ENCODE measurements around the gene C12orf60. TPM values are rescaled to one million over a fixed set of nuclear protein-coding genes. Genes with fewer than 3 reads are reported as not detected.

The C12orf60 gene
- total and polyA plus RNA-seq, 8 donors, result 0.81 to 3.7 (median 2.7) TPM

DNA sequence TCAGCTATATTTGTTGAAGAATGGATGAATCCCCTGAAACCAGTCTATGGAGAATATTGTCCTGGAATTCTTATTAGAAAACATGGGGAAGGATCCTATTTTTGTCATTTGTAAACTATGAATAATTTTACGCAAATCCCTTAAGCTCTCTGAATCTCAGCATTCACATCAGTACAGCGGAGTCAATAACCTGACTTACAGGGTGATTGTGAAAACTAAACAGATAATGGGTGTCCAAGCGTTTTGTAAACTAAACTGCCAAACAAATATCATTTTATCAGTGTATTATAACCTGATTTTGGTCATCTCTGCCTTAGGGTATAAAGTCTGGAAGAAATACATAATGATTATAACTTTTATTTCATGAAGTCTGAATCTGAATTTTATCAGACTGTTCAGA lies 29.9 kb downstream of the C12orf60 start:
- ATAC-seq (no peak), DNase-seq (no peak)
- Histone ChIP-seq H3K4me3 (no peak overlapping the region), H3K27me3 (no peaks in the 10 kb centered on the region), H3K27ac (no peak overlapping the region), H3K9me3 (no peaks in the 10 kb centered on the region), H3K36me3 (no peaks in the 10 kb centered on the region), H3K4me1 (peaks cover 0 to 9% of the 10 kb centered on the region in 2 donors)
- TF ChIP-seq, protein P1, sequence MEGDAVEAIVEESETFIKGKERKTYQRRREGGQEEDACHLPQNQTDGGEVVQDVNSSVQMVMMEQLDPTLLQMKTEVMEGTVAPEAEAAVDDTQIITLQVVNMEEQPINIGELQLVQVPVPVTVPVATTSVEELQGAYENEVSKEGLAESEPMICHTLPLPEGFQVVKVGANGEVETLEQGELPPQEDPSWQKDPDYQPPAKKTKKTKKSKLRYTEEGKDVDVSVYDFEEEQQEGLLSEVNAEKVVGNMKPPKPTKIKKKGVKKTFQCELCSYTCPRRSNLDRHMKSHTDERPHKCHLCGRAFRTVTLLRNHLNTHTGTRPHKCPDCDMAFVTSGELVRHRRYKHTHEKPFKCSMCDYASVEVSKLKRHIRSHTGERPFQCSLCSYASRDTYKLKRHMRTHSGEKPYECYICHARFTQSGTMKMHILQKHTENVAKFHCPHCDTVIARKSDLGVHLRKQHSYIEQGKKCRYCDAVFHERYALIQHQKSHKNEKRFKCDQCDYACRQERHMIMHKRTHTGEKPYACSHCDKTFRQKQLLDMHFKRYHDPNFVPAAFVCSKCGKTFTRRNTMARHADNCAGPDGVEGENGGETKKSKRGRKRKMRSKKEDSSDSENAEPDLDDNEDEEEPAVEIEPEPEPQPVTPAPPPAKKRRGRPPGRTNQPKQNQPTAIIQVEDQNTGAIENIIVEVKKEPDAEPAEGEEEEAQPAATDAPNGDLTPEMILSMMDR (IDR thresholded peaks at IDR 0.05), result no peak
- intact Hi-C loops (cut with DNase I), result no loop called here

DNA sequence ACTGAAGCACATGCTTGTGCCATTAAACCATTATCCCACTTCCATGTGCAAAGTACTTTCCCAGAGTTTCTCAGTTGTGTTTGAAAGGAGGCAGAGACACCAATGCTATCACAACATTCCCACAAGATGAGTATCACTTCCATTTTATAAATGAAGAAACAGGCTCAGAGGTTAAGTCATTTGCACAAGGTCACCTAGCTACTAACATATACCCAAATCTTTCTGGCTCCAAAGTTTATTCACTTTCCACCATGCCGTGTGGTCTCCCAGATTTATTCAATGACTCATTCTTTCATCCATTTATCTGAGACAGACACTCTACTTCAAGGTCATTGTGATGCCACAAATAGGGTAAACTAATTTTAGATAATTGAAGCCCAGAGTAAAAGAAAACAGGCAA lies 30.5 kb downstream of the C12orf60 start:
- DNase-seq (no peak), ATAC-seq (no peak)
- no peaks in the 10 kb centered on the region for H3K9me3 ChIP-seq
- peaks cover 0 to 9% of the 10 kb centered on the region in 2 donors for H3K4me1 ChIP-seq
- H3K27ac ChIP-seq, result no peak overlapping the region
- intact Hi-C loops (cut with DNase I), result no loop called here
- H3K36me3 ChIP-seq, result no peaks in the 10 kb centered on the region
- TF ChIP-seq, protein P1 (IDR thresholded peaks at IDR 0.05), result no peak
- H3K27me3 ChIP-seq, result no peaks in the 10 kb centered on the region
- H3K4me3 ChIP-seq, result no peak overlapping the region

DNA sequence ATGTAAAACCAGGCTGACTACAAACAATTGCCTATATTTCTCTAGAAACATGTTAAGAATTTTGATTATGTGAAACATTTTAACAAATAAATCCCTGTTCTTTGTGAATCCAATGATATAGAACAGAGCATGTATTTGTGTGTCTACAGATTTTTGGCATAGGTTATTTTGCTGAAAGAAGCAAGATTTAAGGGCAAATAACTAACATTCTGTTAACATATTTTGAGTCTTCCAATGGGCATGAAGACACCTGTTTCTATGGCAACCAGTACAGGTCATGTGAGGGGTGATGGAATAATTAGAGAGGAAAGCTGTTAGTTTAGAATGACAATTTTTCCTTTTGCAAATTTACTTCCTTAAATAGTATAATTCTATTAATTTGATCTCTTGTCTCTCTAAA lies 31.0 kb downstream of the C12orf60 start:
- no peak overlapping the region for H3K4me3 ChIP-seq
- H3K36me3 ChIP-seq, result no peaks in the 10 kb centered on the region
- TF ChIP-seq, protein P1 (IDR thresholded peaks at IDR 0.05), result no peak
- H3K27ac ChIP-seq, result no peak overlapping the region
- H3K9me3 ChIP-seq, result no peaks in the 10 kb centered on the region
- DNase-seq (no peak), ATAC-seq (no peak)
- peaks cover 0 to 9% of the 10 kb centered on the region in 2 donors for H3K4me1 ChIP-seq
- intact Hi-C loops (cut with DNase I), result no loop called here
- no peaks in the 10 kb centered on the region for H3K27me3 ChIP-seq

DNA sequence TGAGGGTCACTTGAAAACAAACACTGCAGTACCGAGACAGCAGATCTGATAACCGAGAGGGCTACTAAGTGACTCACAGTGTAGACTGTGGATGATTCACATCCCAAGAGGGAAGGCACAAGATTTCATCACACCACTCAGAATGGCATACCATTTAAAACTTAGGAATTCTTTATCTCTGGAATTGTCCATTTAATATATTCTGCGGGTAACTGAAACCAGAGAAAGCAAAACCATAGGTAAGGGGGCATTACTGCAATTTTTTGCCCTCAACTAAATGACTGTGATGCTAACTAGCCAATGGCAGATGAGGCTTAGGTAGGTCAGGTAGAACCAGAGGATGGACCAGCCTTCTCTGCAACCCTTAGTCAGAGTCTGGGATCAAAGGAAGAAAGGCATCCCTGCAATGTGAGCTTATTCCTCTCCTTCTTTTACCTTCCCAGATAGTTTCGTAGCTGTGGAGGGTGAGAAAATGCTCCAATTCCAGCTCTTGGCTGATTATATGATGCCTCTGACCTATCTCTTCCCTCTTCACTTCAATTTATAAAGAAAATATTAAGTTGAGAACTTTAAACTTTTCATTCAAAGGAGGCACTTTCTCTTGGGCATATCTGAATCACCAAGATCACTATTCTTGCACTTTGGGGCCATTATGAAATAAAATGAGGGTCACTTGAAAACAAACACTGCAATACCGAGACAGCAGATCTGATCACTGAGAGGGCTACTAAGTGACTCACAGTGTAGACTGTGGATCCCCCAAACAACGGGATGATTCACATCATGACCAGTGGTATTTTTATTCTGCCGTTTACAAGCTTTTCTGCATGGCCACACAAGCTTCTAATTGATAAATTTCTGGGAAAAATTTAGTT lies 33.1 kb downstream of the C12orf60 start:
- no peaks in the 10 kb centered on the region for H3K9me3 ChIP-seq
- TF ChIP-seq, protein P1 (IDR thresholded peaks at IDR 0.05), result no peak
- H3K27me3 ChIP-seq, result no peaks in the 10 kb centered on the region
- H3K4me1 ChIP-seq, result peaks cover 0 to 9% of the 10 kb centered on the region in 2 donors
- no peaks in the 10 kb centered on the region for H3K36me3 ChIP-seq
- ATAC-seq (peak; percentile 88), DNase-seq (no peak)
- no peak overlapping the region for H3K4me3 ChIP-seq
- peak overlapping the region in 1 of 2 donors; percentile 39 for H3K27ac ChIP-seq
- intact Hi-C loops (cut with DNase I), result no loop called here

DNA sequence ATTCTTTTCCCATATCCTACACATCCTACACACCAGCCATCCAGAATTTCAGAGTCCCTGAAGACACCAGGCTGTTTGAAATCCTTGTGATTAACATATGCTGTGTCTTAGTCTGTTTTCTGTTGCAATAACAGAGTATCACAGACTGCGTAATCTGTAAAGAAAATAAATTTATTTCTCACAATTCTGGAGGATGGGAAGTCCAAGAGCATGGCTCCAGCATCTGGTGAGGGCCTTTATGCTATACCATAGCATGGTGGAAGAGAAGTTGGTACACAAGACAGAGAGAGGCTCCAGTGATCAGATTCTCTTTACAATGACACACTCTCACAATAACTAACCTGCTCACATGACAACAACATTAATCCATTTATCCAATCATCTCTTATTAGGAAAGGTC lies 35.8 kb downstream of the C12orf60 start:
- intact Hi-C loops (cut with DNase I), result no loop called here
- no peaks in the 10 kb centered on the region for H3K9me3 ChIP-seq
- no peaks in the 10 kb centered on the region for H3K27me3 ChIP-seq
- TF ChIP-seq, protein P1 (IDR thresholded peaks at IDR 0.05), result no peak
- H3K4me3 ChIP-seq, result no peak overlapping the region
- H3K36me3 ChIP-seq, result no peaks in the 10 kb centered on the region
- no peak overlapping the region for H3K27ac ChIP-seq
- DNase-seq (no peak), ATAC-seq (no peak)
- peaks cover 0 to 9% of the 10 kb centered on the region in 2 donors for H3K4me1 ChIP-seq
